ENCODE measurements around the gene MS4A8.

Gene MS4A8

GRCh38 chr11:60765355-60765754, 65.9 kb downstream of the MS4A8 start:
- DNase-seq: no peak
